GM23248 (cell line): Measurements from ENCODE around the gene NOTUM. TPM values are rescaled to one million over a fixed set of nuclear protein-coding genes. Genes with fewer than 3 reads are reported as not detected.

Source experiments
- DNase-seq: peaks from one replicate; pipeline ENCODE4 v3.0.0-alpha.2; 2015
- H2AFZ ChIP-seq: fragments of 200-600 bp; sonication (generic); 2 replicates; pipeline ENCODE4 v1.6.1; 2016; ENCODE audit warnings: antibody characterized with exemption
- H3F3A ChIP-seq: fragments of 200-600 bp; sonication (generic); 2 replicates; pipeline ENCODE4 v1.6.1; 2016; ENCODE audit warnings: mild to moderate bottlenecking, antibody characterized with exemption, mixed run types; ENCODE audit not compliant: insufficient read depth
- H3K27ac ChIP-seq: fragments of 200-600 bp; sonication (generic); 2 replicates; pipeline ENCODE4 v1.5.1; 2016; ENCODE audit warnings: mild to moderate bottlenecking
- H3K27me3 ChIP-seq: fragments of 200-600 bp; sonication (generic); replicated peaks from 2 replicates; pipeline ENCODE4 v1.6.1; 2016; ENCODE audit warnings: mild to moderate bottlenecking; ENCODE audit not compliant: insufficient read depth
- H3K36me3 ChIP-seq: fragments of 200-600 bp; sonication (generic); 2 replicates; pipeline ENCODE4 v1.6.1; 2016; ENCODE audit warnings: low read depth, mild to moderate bottlenecking
- H3K4me1 ChIP-seq: fragments of 200-600 bp; sonication (generic); 2 replicates; pipeline ENCODE4 v1.6.1; 2016; ENCODE audit warnings: mild to moderate bottlenecking; ENCODE audit not compliant: insufficient read depth
- H3K4me2 ChIP-seq: fragments of 200-600 bp; sonication (generic); one replicate; pipeline ENCODE4 v1.6.1; 2016; ENCODE audit warnings: mild to moderate bottlenecking; ENCODE audit not compliant: unreplicated experiment
- H3K4me3 ChIP-seq: fragments of 200-600 bp; sonication (generic); 2 replicates; pipeline ENCODE4 v1.5.1; 2016; ENCODE audit warnings: mild to moderate bottlenecking
- H3K79me2 ChIP-seq: fragments of 200-600 bp; sonication (generic); 2 replicates; pipeline ENCODE4 v1.6.1; 2016; ENCODE audit warnings: mild to moderate bottlenecking; ENCODE audit not compliant: insufficient read depth
- H3K9ac ChIP-seq: fragments of 200-600 bp; sonication (generic); 2 replicates; pipeline ENCODE4 v1.6.1; 2016; ENCODE audit warnings: mild to moderate bottlenecking
- H3K9me2 ChIP-seq: fragments of 200-600 bp; sonication (generic); 2 replicates; pipeline ENCODE4 v1.6.1; 2016; ENCODE audit warnings: mixed run types, mild to moderate bottlenecking, moderate library complexity; ENCODE audit not compliant: insufficient read depth
- H3K9me3 ChIP-seq: fragments of 200-600 bp; sonication (generic); one replicate; pipeline ENCODE4 v1.6.1; 2017; ENCODE audit warnings: low read depth
- H4K20me1 ChIP-seq: fragments of 200-600 bp; sonication (generic); 2 replicates; pipeline ENCODE4 v1.6.0; 2016; ENCODE audit not compliant: insufficient read depth
- EZH2 ChIP-seq: fragments of 200-600 bp; sonication (generic); IDR thresholded peaks from 2 replicates; pipeline ENCODE4 v1.6.1; 2018; ENCODE audit warnings: antibody characterized with exemption, mild to moderate bottlenecking; ENCODE audit not compliant: insufficient read depth, poor library complexity, severe bottlenecking
- EZH2phosphoT487 ChIP-seq: fragments of 200-600 bp; sonication (generic); IDR thresholded peaks from 2 replicates; pipeline ENCODE4 v1.6.1; 2018; ENCODE audit warnings: antibody characterized with exemption, moderate library complexity, mild to moderate bottlenecking, low read depth; ENCODE audit not compliant: insufficient read depth
- WGBS, 2 experiments: methylation state at CpG; one replicate each; pipeline ENCODE4 v1.1.6; 2015 to 2017; ENCODE audit warnings: low lambda C conversion rate in 2 of 2, low coverage in 1 of 2; ENCODE audit errors: missing lambda C conversion rate in 2 of 2; 5-methylcytosine and 5-hydroxymethylcytosine counted together
- in situ Hi-C: fragments of 300-500 bp; cut with MboI; formaldehyde crosslinking; loops from 2 replicates; pipeline ENCODE4 v1.15.0; 2020
- polyA plus RNA-seq: library from polyadenylated mRNA; unstranded; fragments of >200 nt; fragmentation: Nextera tagmentation; extraction: Ambion mirVana; gene quantifications from 2 replicates; pipeline ENCODE4 v1.2.1, GENCODE V29; 2016
- total RNA-seq: library from RNA; depleted of rRNA; stranded (reverse); fragments of >200 nt; shearing (Covaris generic); gene quantifications from 2 replicates; pipeline ENCODE4 v1.2.3, GENCODE V29; 2014

NOTUM gene
- total and polyA plus RNA-seq, 2 experiments from 2014 or later = not detected

GRCh38 chr17:81980122-81980521 lies 19.1 kb upstream of the NOTUM start:
- Histone ChIP-seq H3K27ac (no peak overlapping the region), H3K9me3 (no peaks in the 10 kb centered on the region), H3K9ac (no peak overlapping the region), H3K27me3 (no peaks in the 10 kb centered on the region), H4K20me1 (no peaks in the 10 kb centered on the region), H3K4me3 (no peak overlapping the region), H3K4me2 (no peak overlapping the region), H3K9me2 (no peaks in the 10 kb centered on the region), H3K79me2 (0 out of 2 replicates have a peak, but pooled peaks cover 6% of the 10 kb centered on the region), H2AFZ (no peak overlapping the region), H3K36me3 (no peaks in the 10 kb centered on the region; the same call in 1 of the 2 replicates), H3F3A (no peaks in the 10 kb centered on the region), H3K4me1 (no peaks in the 10 kb centered on the region)
- in situ Hi-C loops = no loop called here
- WGBS, 2 experiments = 83 to 86% methylated on average over 4 of the region's 4 CpGs
- TF ChIP-seq EZH2phosphoT487 = no peak
- TF ChIP-seq EZH2 = no peak
- no peak for DNase-seq

GRCh38 chr17:81978524-81979298 lies 17.7 kb upstream of the NOTUM start:
- H3K27ac ChIP-seq = no peak overlapping the region
- TF ChIP-seq EZH2phosphoT487 = no peak
- TF ChIP-seq EZH2 = no peak
- no peaks in the 10 kb centered on the region for H3K27me3 ChIP-seq
- no peaks in the 10 kb centered on the region for H3F3A ChIP-seq
- no peak for DNase-seq
- H3K4me1 ChIP-seq = no peaks in the 10 kb centered on the region
- peak overlapping the region; percentile 82 for H3K4me3 ChIP-seq
- no peaks in the 10 kb centered on the region; the same call in 1 of the 2 replicates for H3K36me3 ChIP-seq
- no peak overlapping the region for H2AFZ ChIP-seq
- H3K79me2 ChIP-seq = 0 out of 2 replicates have a peak, but pooled peaks cover 6% of the 10 kb centered on the region
- in situ Hi-C loops = no loop called here
- no peaks in the 10 kb centered on the region for H3K9me2 ChIP-seq
- H3K4me2 ChIP-seq = peak overlapping the region; percentile 82
- H3K9me3 ChIP-seq = no peaks in the 10 kb centered on the region
- H4K20me1 ChIP-seq = no peaks in the 10 kb centered on the region
- 87 to 88% methylated on average over 26 to 27 of the region's 27 CpGs for WGBS, 2 experiments
- peak overlapping the region; percentile 94 for H3K9ac ChIP-seq

GRCh38 chr17:81977211-81977808 lies 16.3 kb upstream of the NOTUM start, which contains the start of gene ASPSCR1:
Gene ASPSCR1, plus strand, starts transcription at chr17:81977629. Its CDS starts 18 bp downstream, at chr17:81977647.
- H3K4me3 ChIP-seq = peak within 1 kb of the TSS; percentile 82
- H3K27ac ChIP-seq = peak within 1 kb of the TSS; percentile 62
- H3K36me3 ChIP-seq = no peaks in the 10 kb centered on the region; the same call in 1 of the 2 replicates
- no peaks in the 10 kb centered on the region for H3K9me2 ChIP-seq
- H3K4me1 ChIP-seq = no peaks in the 10 kb centered on the region
- peak within 1 kb of the TSS; percentile 94 for H3K9ac ChIP-seq
- H3K27me3 ChIP-seq = no peaks in the 10 kb centered on the region
- H3K79me2 ChIP-seq = 0 out of 2 replicates have a peak, but pooled peaks cover 6% of the 10 kb centered on the region
- H3F3A ChIP-seq = no peaks in the 10 kb centered on the region
- WGBS, 2 experiments = 2% methylated on average over 25 to 32 of the region's 76 CpGs
- TF ChIP-seq EZH2 (no peak), EZH2phosphoT487 (no peak)
- no peaks in the 10 kb centered on the region for H4K20me1 ChIP-seq
- in situ Hi-C loops = no loop called here
- peak within 1 kb of the TSS; percentile 87 for H2AFZ ChIP-seq
- H3K4me2 ChIP-seq = peak within 1 kb of the TSS; percentile 87
- peak; percentile 96 for DNase-seq
- H3K9me3 ChIP-seq = no peaks in the 10 kb centered on the region

GRCh38 chr17:81976332-81977210 lies 15.6 kb upstream of the NOTUM start:
- WGBS, 2 experiments = 33 to 37% methylated on average over 30 of the region's 30 CpGs

More at GRCh38 chr17:81976332-81977210, 15.6 kb upstream of the NOTUM start:
- peak overlapping the region; percentile 82 for H3K4me3 ChIP-seq
- no peaks in the 10 kb centered on the region for H4K20me1 ChIP-seq
- H3K4me1 ChIP-seq = no peaks in the 10 kb centered on the region
- no peaks in the 10 kb centered on the region for H3K9me2 ChIP-seq
- H3K27me3 ChIP-seq = no peaks in the 10 kb centered on the region
- peak overlapping the region; percentile 94 for H3K9ac ChIP-seq
- H3K79me2 ChIP-seq = 0 out of 2 replicates have a peak, but pooled peaks cover 6% of the 10 kb centered on the region
- DNase-seq = peak; percentile 27
- peak overlapping the region; percentile 87 for H3K4me2 ChIP-seq
- peak overlapping the region; percentile 87 for H2AFZ ChIP-seq
- peak overlapping the region; percentile 16 for H3K27ac ChIP-seq
- H3K9me3 ChIP-seq = no peaks in the 10 kb centered on the region
- H3F3A ChIP-seq = no peaks in the 10 kb centered on the region
- in situ Hi-C loops = no loop called here
- no peaks in the 10 kb centered on the region; the same call in 1 of the 2 replicates for H3K36me3 ChIP-seq
- TF ChIP-seq EZH2 = no peak
- TF ChIP-seq EZH2phosphoT487 = no peak
